GM13976 (cell line): Measurements from ENCODE around the gene ZNF653.
"Not testable (repeated sequence)": the region's sequence is repeated elsewhere in the genome, so short reads cannot be mapped to it uniquely, and the experiment has no call there.

Source experiments
- DNase-seq: peaks from one replicate; pipeline ENCODE4 v3.0.0; 2012; ENCODE audit warnings: low spot score
- in situ Hi-C: fragments of 300-500 bp; cut with MboI; formaldehyde crosslinking; loops from one replicate; pipeline ENCODE4 v1.12.0; 2022; ENCODE audit warnings: low sequenced_read_pairs, mixed read lengths, inconsistent platforms; ENCODE audit not compliant: unreplicated experiment
- TF ChIP-seq, protein P1 (sequence below): IDR thresholded peaks from 2 replicates; pipeline ENCODE4 v1.5.1; 2012; ENCODE audit warnings: borderline replicate concordance, mild to moderate bottlenecking; ENCODE audit not compliant: insufficient read depth; ENCODE audit errors: extremely low read depth, missing control alignments, control extremely low read depth

ZNF653 gene

GRCh38 chr19:11480715-11481533 lies 24.7 kb downstream of the ZNF653 start, which contains the start of gene ELAVL3:
ELAVL3 (minus strand) TSS chr19:11481046; CDS start chr19:11480608, 438 bp downstream.
- TF ChIP-seq, protein P1, sequence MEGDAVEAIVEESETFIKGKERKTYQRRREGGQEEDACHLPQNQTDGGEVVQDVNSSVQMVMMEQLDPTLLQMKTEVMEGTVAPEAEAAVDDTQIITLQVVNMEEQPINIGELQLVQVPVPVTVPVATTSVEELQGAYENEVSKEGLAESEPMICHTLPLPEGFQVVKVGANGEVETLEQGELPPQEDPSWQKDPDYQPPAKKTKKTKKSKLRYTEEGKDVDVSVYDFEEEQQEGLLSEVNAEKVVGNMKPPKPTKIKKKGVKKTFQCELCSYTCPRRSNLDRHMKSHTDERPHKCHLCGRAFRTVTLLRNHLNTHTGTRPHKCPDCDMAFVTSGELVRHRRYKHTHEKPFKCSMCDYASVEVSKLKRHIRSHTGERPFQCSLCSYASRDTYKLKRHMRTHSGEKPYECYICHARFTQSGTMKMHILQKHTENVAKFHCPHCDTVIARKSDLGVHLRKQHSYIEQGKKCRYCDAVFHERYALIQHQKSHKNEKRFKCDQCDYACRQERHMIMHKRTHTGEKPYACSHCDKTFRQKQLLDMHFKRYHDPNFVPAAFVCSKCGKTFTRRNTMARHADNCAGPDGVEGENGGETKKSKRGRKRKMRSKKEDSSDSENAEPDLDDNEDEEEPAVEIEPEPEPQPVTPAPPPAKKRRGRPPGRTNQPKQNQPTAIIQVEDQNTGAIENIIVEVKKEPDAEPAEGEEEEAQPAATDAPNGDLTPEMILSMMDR, result no peak
- in situ Hi-C loops, result no loop called here
- peak; percentile 42 for DNase-seq

DNA sequence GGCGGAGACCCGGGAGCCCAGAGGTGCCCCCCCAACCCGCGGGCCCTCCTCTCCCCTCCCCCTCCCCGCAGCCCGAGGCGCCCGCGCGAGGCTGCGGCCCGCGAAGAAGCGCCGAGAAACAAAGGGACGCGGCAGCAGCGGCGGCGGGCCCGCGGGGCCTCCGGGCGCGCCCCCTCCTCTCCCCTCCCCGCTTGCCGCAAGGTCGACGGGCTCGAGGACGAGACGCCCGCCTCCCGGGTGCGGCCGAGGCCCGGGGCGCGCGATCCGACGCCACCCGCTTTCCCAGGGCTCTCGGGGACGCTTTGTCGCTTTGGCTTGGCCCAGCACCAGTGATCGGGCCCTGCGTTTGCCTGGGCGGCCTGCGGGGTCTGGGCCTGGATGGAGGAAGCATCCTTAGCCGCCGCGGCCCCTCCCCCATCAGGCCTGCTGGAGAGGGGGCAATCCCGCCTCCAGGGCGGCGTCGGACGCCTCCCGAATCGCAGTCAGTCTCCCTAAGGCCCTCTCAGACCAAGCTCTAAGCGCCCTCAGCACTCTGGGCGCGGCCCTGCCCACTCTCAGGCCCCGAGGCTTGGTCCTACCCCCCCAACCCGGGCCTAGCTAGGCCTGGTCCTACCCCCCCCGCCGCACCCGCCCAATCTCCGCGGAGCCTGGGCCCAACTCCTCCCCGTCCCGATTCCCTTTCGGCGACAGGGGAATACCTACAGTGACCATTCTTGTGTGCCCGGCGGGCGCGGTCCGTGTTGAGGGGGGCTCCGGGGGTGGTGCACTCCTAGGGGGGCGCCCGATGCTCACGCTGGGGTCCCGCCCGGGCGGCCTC lies 25.5 kb downstream of the ZNF653 start:
- TF ChIP-seq, protein P1, result no peak
- DNase-seq, result peak; percentile 33
- in situ Hi-C loops, result no loop called here

GRCh38 chr19:11479090-11479897 lies 26.3 kb downstream of the ZNF653 start:
- DNase-seq, result peak; percentile 52
- TF ChIP-seq, protein P1, result no peak
- in situ Hi-C loops, result no loop called here

DNA sequence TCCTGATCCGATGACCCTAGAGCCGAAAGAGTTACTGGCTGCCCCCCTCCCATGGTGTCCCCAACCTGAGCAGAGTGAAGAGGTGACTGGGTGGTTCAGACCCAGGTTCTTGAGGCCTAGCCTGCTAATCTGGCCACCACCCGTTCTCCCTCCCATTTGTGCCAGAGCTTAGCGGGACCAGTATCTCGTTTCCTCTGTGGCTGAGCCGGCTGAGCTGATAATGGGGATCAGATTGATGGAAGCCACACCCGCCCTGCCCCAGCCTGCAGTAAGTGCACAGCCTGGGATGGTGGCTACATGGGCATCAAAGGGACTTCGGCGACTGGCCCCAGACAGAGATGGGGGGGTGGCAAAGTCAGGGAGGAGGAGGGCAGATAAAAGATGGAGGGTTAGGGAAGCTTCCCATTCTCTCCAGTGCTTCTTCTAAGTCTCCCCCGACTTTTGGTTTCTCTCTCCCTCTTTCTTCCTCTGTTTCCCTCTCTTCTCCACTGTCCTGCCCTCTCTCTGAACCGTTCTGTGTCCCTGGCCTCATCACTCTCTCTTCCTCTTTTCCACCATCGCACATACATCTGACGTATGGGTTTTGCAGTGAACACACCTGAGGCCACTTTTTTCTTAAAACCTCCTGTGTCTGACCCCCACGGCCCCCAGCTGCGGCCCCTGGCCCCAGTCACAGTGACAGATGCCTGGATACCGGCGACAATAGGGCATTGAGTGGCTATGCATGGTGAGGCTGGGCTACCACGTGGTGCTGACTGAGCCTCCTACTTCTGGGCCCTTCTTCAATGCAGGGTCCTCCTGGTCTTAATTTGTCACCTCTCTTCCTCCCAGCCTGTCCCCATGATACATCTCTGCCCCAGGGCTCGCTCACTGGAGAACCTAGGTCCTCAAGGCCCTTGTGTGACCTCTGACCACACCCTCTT lies 27.2 kb downstream of the ZNF653 start:
- in situ Hi-C loops, result no loop called here
- DNase-seq, result no peak
- TF ChIP-seq, protein P1, result no peak

- in situ Hi-C loops, result no loop called here
- no peak for DNase-seq
- TF ChIP-seq, protein P1, result no peak
These were observed 29.8 kb downstream of the ZNF653 start for GRCh38 chr19:11475861-11476260.

- in situ Hi-C loops, DNase-seq: not testable (repeated sequence)
These were observed 30.3 kb downstream of the ZNF653 start for GRCh38 chr19:11475343-11475742.
